ENCODE measurements around the gene PCCA. TPM values are rescaled to one million over a fixed set of nuclear protein-coding genes. Genes with fewer than 3 reads are reported as not detected.
A peak's percentile ranks its signal among the peaks of the same experiment; 100 is the strongest.

The PCCA gene
- total and polyA plus RNA-seq, 4 donors = 30.1 to 160 (median 76.3) TPM

GRCh38 chr13:100543872-100544602, 455.1 kb downstream of the PCCA start:
- no peak for DNase-seq (ENCODE audit: low spot score)
- Histone ChIP-seq H3K4me3 (ENCODE audit: low read depth in 1 of 3, low read length in 3 of 3) (peak overlapping the region in 2 of 3 donors; percentile 36 to 38), H3K36me3 (ENCODE audit: control insufficient read depth in 4 of 4, insufficient read depth in 3 of 4, low read depth in 1 of 4, low read length in 3 of 4) (no peaks in the 10 kb centered on the region), H3K27ac (ENCODE audit: low read depth in 1 of 2, low read length in 2 of 2) (peak overlapping the region; percentile 72 to 83), H3K4me1 (ENCODE audit: control insufficient read depth in 4 of 4, insufficient read depth in 4 of 4, low read length in 3 of 4) (peaks cover 1 to 43% (median 31%) of the 10 kb centered on the region in 4 donors), H3K9me3 (ENCODE audit: control insufficient read depth in 4 of 4, low read length in 3 of 4) (no peaks in the 10 kb centered on the region), H3K27me3 (ENCODE audit: control insufficient read depth in 4 of 4, insufficient read depth in 4 of 4, low read length in 3 of 4) (no peaks in the 10 kb centered on the region), H3K9ac (ENCODE audit: low read depth in 1 of 2, low read length in 2 of 2) (peak overlapping the region in 1 of 2 donors; percentile 66)
- peak in 1 of 2 donors; percentile 10 for TF ChIP-seq JUND (IDR thresholded peaks at IDR 0.05)
- TF ChIP-seq ATF3 (IDR thresholded peaks at IDR 0.05) = no peak
- no peak for TF ChIP-seq EGR1 (IDR thresholded peaks at IDR 0.05; ENCODE audit: low read depth in 2 of 2)
- TF ChIP-seq GABPA (IDR thresholded peaks at IDR 0.05 in 1 of 2, conservative IDR thresholded peaks at IDR 0.05 in 1 of 2) = no peak
- peak; percentile 11 for TF ChIP-seq HNF4G (IDR thresholded peaks at IDR 0.05)
- TF ChIP-seq FOXA2 (IDR thresholded peaks at IDR 0.05) = no peak
- peak; percentile 93 for TF ChIP-seq NR2F2 (IDR thresholded peaks at IDR 0.05)
- no peak for TF ChIP-seq ZBTB33 (IDR thresholded peaks at IDR 0.05)
- no peak for TF ChIP-seq MAX (IDR thresholded peaks at IDR 0.05)
- no peak for TF ChIP-seq TAF1 (conservative IDR thresholded peaks at IDR 0.05)
- TF ChIP-seq HNF4A (conservative IDR thresholded peaks at IDR 0.05) = peak; percentile 59 to 65
- TF ChIP-seq FOXA1 (IDR thresholded peaks at IDR 0.05) = no peak
- peak; percentile 71 to 84 for TF ChIP-seq RXRA (IDR thresholded peaks at IDR 0.05)
- no peak for TF ChIP-seq CTCF (IDR thresholded peaks at IDR 0.05; ENCODE audit: low read depth, low read length, missing input control)
- no peak for TF ChIP-seq RAD21 (IDR thresholded peaks at IDR 0.05)
- peak; percentile 66 for TF ChIP-seq SP1 (IDR thresholded peaks at IDR 0.05)
- no peak for TF ChIP-seq REST (IDR thresholded peaks at IDR 0.05)
- no peak for TF ChIP-seq YY1 (IDR thresholded peaks at IDR 0.05)
- whole genome bisulfite sequencing = 29% methylated on average over 26 of the region's 26 CpGs

All from liver (tissue), 9 donors.